GM18508 (cell line): ENCODE results near the gene MYL4.
"Not testable (repeated sequence)": the region's sequence is repeated elsewhere in the genome, so short reads cannot be mapped to it uniquely, and the experiment has no call there.

Experiments used
- ATAC-seq: cut with Tn5 transposase; IDR thresholded peaks from one replicate; pipeline ENCODE4 v1.9.1; 2021; ENCODE audit warnings: moderate number of reproducible peaks; ENCODE audit not compliant: insufficient read depth, unreplicated experiment

The MYL4 gene

DNA sequence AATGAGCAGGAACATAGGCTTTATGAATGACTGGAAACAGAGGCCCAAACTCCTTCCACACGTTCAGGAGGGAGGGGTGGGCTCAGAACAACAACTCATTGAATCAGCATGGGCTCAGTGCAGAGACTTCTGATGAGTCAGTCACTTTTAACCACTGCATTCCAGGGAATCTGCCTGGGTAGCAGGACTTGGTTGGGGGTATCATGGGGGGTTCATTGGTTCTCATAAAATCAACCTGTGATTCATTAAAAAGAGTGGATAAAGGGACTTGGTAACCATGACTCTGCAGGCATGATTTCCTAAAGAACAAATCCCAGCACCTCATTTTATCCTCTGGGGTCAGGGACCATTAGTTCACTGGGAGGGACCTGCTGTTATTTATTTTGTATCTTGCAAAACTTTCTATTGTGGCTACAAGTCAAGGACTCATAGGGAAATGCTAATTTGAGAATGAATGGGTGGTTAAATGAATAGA, 58.2 kb downstream of the MYL4 start:
- no peak for ATAC-seq

GRCh38 chr17:47268964-47269363, 59.8 kb downstream of the MYL4 start:
- ATAC-seq = not testable (repeated sequence)

GRCh38 chr17:47269561-47270280, 60.6 kb downstream of the MYL4 start:
- ATAC-seq = not testable (repeated sequence)

DNA sequence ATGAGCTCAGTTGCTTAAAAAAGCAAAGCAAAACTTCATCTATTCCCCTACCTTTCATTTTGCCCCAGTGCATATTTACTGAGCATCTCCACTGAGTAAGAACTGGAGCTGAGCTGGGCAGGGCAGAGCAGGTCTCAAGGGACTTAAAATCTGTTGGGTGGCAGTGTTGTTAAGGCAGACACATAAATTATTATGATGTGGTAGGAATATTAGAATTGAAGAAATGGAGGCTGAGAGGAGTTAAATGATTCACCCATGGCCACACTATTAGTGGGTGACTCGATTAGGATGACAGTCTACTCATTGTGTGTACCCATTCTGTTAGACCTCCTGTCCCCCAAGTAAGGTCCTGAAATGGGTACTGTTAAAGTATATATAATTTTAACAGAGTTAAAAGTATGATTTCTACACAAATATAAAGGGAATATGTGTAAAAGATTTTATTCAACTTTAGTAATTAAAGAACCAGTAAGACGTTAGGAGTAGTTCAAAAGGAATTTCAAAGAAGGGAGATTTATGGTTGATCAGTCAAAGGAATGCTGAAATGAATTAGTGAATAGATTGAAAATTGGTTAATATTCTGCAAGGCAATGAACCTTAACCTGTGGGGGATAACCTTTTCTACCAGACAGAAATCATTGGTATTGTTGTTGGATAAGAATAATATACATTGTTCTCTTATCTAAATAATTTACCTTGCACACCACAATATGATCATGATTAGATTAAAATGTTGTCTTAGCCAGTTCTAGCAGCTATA, 62.0 kb downstream of the MYL4 start:
- ATAC-seq = no peak

DNA sequence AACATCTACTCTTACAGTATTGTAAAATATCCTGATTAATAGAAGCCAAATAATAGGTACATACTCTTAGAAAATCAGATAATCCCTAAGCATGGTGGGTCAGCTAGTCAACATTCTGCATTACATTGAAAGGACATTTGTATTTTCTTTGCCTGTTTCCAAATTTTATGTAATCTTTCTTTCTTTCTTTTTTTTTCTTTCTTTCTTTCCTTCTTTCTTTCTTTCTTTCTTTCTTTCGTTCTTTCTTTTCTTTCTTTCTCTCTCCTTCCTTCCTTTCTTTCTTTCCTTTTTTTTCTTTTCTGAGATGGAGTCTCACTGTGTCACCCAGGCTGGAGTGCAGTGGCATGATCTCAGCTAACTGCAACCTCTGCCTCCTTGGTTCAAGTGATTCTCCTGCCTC, 63.3 kb downstream of the MYL4 start:
- ATAC-seq = no peak

DNA sequence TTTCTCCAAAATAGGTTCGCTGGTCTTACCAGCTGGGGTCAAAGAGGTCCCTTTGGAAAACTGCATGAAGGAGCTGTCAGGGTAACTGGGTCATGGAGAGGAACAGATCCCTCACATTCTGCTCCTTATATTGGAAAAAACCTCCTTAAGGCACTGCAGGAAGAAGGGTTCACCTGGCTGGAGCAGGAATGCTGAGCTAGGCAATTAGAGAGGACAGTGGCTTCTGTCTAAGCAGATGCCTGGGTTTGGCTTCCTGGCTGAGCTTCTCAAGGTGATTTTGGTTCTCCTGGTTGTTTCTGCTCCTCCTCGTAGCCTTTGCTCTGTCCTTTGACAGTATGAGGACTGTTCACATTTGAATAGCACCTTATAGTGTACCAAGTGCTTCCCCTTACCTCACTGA, 64.1 kb downstream of the MYL4 start:
- ATAC-seq = no peak
